ENCODE measurements around the gene NAXE.

NAXE gene

DNA sequence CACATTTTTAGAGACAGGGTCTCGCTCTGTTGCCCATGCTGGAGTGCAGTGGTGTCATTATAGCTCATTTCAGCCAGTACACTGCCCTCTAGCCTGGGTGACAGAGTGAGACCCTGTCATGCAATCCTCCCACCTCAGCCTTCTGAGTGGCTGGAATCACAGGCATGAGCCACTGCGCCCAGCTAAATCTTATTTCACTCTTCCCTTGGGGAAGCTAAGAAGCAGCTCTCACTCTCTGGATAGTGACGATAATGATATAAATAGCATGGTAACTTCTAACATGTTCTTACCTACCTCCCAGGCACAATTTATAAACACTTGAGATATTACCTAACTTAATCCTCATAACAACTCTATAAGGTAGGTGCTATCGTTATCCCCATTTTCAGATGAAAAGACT lies 44.1 kb upstream of the NAXE start:
- no CpG with 5 or more reads among the region's 4 CpGs for WGBS, 2 donors (ENCODE audit: extremely low coverage in 2 of 2, insufficient read length in 2 of 2, insufficient replicate concordance in 1 of 2)
- H3K79me1 ChIP-seq (ENCODE audit: low read depth, low read length) = no peaks in the 10 kb centered on the region
- H4K91ac ChIP-seq (ENCODE audit: low read depth, low read length, poor library complexity) = no peak overlapping the region
- H2BK5ac ChIP-seq (ENCODE audit: low read length) = no peak overlapping the region
- H2AFZ ChIP-seq (ENCODE audit: low read length) = no peak overlapping the region
- H3K4me1 ChIP-seq (ENCODE audit: control insufficient read depth in 2 of 2, insufficient read depth in 1 of 2, low read depth in 1 of 2, low read length in 2 of 2) = no peaks in the 10 kb centered on the region
- H3K27ac ChIP-seq (replicated peaks; ENCODE audit: low read length) = no peak overlapping the region
- no peak overlapping the region for H3K23ac ChIP-seq (ENCODE audit: low read depth, low read length, poor library complexity)
- no peak overlapping the region for H2BK15ac ChIP-seq (ENCODE audit: low read length)
- no peak overlapping the region for H3K4ac ChIP-seq (ENCODE audit: low read length)
- H3K4me3 ChIP-seq (ENCODE audit: low read length in 2 of 2) = no peak overlapping the region
- H3K9ac ChIP-seq (ENCODE audit: low read depth, low read length, poor library complexity) = no peak overlapping the region
- no peak for DNase-seq (ENCODE audit: low spot score)
- H3K36me3 ChIP-seq (replicated peaks in 1 of 2; ENCODE audit: control insufficient read depth in 2 of 2, insufficient read depth in 2 of 2, low read length in 2 of 2) = peaks cover 49 to 98% of the 10 kb centered on the region in 2 donors
- H3K4me2 ChIP-seq (ENCODE audit: insufficient read depth, low read length, poor library complexity, severe bottlenecking) = no peak overlapping the region
- no peaks in the 10 kb centered on the region for H3K27me3 ChIP-seq (ENCODE audit: control insufficient read depth in 3 of 3, insufficient read depth in 3 of 3, low read depth in 1 of 3, low read length in 3 of 3)
- no peak overlapping the region for H2BK120ac ChIP-seq (ENCODE audit: low read depth, low read length)
- H3K9me3 ChIP-seq (replicated peaks in 1 of 2; ENCODE audit: control insufficient read depth in 2 of 2, insufficient read depth in 1 of 2, low read depth in 1 of 2, low read length in 2 of 2) = no peaks in the 10 kb centered on the region
- no peak overlapping the region for H2AK5ac ChIP-seq (ENCODE audit: low read depth, low read length)
- no peak overlapping the region for H3K14ac ChIP-seq (ENCODE audit: low read length)
- H3K18ac ChIP-seq (ENCODE audit: low read length) = no peak overlapping the region
- H2BK12ac ChIP-seq (ENCODE audit: low read length) = no peak overlapping the region
- no peak overlapping the region for H4K8ac ChIP-seq (ENCODE audit: low read depth, low read length)

DNA sequence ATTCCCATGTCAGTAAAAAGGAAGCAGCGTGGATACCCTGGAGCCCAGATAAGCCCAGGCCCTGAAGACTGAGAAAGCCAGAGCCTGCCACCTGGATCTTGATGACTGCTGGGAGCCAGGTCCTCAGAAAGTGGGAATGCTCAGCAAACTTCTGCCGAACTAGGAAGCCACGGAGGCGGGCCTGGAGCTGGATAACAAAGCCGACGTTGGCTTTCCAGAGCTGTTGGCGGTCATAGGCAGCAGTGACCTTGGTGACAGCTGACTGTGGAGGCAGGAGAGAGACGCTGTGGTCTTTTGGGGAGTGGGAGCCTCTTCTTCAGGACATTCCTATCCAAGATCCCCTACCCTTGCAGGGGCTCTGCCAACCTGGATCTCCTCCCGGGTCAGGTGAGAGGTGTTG lies 43.6 kb upstream of the NAXE start:
- Histone ChIP-seq H3K27ac (replicated peaks; ENCODE audit: low read length) (no peak overlapping the region), H3K23ac (ENCODE audit: low read depth, low read length, poor library complexity) (no peak overlapping the region), H2AK5ac (ENCODE audit: low read depth, low read length) (no peak overlapping the region), H2AFZ (ENCODE audit: low read length) (no peak overlapping the region), H3K4me3 (ENCODE audit: low read length in 2 of 2) (no peak overlapping the region), H3K36me3 (replicated peaks in 1 of 2; ENCODE audit: control insufficient read depth in 2 of 2, insufficient read depth in 2 of 2, low read length in 2 of 2) (peaks cover 49 to 97% of the 10 kb centered on the region in 2 donors), H3K27me3 (ENCODE audit: control insufficient read depth in 3 of 3, insufficient read depth in 3 of 3, low read depth in 1 of 3, low read length in 3 of 3) (no peaks in the 10 kb centered on the region), H3K4ac (ENCODE audit: low read length) (no peak overlapping the region), H3K14ac (ENCODE audit: low read length) (no peak overlapping the region), H2BK5ac (ENCODE audit: low read length) (no peak overlapping the region), H3K9me3 (replicated peaks in 1 of 2; ENCODE audit: control insufficient read depth in 2 of 2, insufficient read depth in 1 of 2, low read depth in 1 of 2, low read length in 2 of 2) (no peaks in the 10 kb centered on the region), H3K4me1 (ENCODE audit: control insufficient read depth in 2 of 2, insufficient read depth in 1 of 2, low read depth in 1 of 2, low read length in 2 of 2) (no peaks in the 10 kb centered on the region), H2BK120ac (ENCODE audit: low read depth, low read length) (no peak overlapping the region), H2BK15ac (ENCODE audit: low read length) (no peak overlapping the region), H2BK12ac (ENCODE audit: low read length) (no peak overlapping the region), H3K4me2 (ENCODE audit: insufficient read depth, low read length, poor library complexity, severe bottlenecking) (no peak overlapping the region), H4K8ac (ENCODE audit: low read depth, low read length) (no peak overlapping the region), H3K9ac (ENCODE audit: low read depth, low read length, poor library complexity) (no peak overlapping the region), H4K91ac (ENCODE audit: low read depth, low read length, poor library complexity) (no peak overlapping the region), H3K18ac (ENCODE audit: low read length) (no peak overlapping the region), H3K79me1 (ENCODE audit: low read depth, low read length) (no peaks in the 10 kb centered on the region)
- no peak for DNase-seq (ENCODE audit: low spot score)
- no CpG with 5 or more reads among the region's 9 CpGs for WGBS, 2 donors (ENCODE audit: extremely low coverage in 2 of 2, insufficient read length in 2 of 2, insufficient replicate concordance in 1 of 2)

DNA sequence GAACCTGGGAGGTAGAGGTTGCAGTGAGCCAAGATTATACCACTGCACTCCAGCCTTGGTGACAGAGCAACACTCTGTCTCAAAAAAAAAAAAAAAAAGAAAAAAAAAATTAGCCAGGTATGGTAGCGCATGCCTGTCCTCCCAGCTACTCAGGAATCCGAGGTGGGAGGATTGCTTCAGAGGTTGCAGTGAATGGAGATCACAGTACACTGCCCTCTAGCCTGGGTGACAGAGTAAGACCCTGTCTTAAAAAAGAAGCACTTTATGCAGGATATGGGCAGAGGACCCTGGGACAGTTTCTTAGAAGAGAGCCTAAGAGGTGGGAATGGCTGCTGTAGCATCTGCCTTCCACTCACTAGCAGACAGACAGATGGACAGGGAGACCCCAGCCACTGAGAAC lies 42.2 kb upstream of the NAXE start:
- Histone ChIP-seq H2BK15ac (ENCODE audit: low read length) (no peak overlapping the region), H2BK12ac (ENCODE audit: low read length) (no peak overlapping the region), H3K4me3 (ENCODE audit: low read length in 2 of 2) (no peak overlapping the region), H3K27me3 (ENCODE audit: control insufficient read depth in 3 of 3, insufficient read depth in 3 of 3, low read depth in 1 of 3, low read length in 3 of 3) (no peaks in the 10 kb centered on the region), H3K23ac (ENCODE audit: low read depth, low read length, poor library complexity) (no peak overlapping the region), H3K14ac (ENCODE audit: low read length) (no peak overlapping the region), H4K8ac (ENCODE audit: low read depth, low read length) (no peak overlapping the region), H3K18ac (ENCODE audit: low read length) (no peak overlapping the region), H2BK5ac (ENCODE audit: low read length) (no peak overlapping the region), H3K36me3 (replicated peaks in 1 of 2; ENCODE audit: control insufficient read depth in 2 of 2, insufficient read depth in 2 of 2, low read length in 2 of 2) (peaks cover 52 to 96% of the 10 kb centered on the region in 2 donors), H3K27ac (replicated peaks; ENCODE audit: low read length) (no peak overlapping the region), H3K4me1 (ENCODE audit: control insufficient read depth in 2 of 2, insufficient read depth in 1 of 2, low read depth in 1 of 2, low read length in 2 of 2) (no peaks in the 10 kb centered on the region), H3K4me2 (ENCODE audit: insufficient read depth, low read length, poor library complexity, severe bottlenecking) (no peak overlapping the region), H4K91ac (ENCODE audit: low read depth, low read length, poor library complexity) (no peak overlapping the region), H3K9me3 (replicated peaks in 1 of 2; ENCODE audit: control insufficient read depth in 2 of 2, insufficient read depth in 1 of 2, low read depth in 1 of 2, low read length in 2 of 2) (no peaks in the 10 kb centered on the region), H2AK5ac (ENCODE audit: low read depth, low read length) (no peak overlapping the region), H3K79me1 (ENCODE audit: low read depth, low read length) (no peaks in the 10 kb centered on the region), H2AFZ (ENCODE audit: low read length) (no peak overlapping the region), H3K9ac (ENCODE audit: low read depth, low read length, poor library complexity) (no peak overlapping the region), H3K4ac (ENCODE audit: low read length) (no peak overlapping the region), H2BK120ac (ENCODE audit: low read depth, low read length) (no peak overlapping the region)
- no CpG with 5 or more reads among the region's 2 CpGs for WGBS, 2 donors (ENCODE audit: extremely low coverage in 2 of 2, insufficient read length in 2 of 2, insufficient replicate concordance in 1 of 2)
- DNase-seq (ENCODE audit: low spot score) = no peak

DNA sequence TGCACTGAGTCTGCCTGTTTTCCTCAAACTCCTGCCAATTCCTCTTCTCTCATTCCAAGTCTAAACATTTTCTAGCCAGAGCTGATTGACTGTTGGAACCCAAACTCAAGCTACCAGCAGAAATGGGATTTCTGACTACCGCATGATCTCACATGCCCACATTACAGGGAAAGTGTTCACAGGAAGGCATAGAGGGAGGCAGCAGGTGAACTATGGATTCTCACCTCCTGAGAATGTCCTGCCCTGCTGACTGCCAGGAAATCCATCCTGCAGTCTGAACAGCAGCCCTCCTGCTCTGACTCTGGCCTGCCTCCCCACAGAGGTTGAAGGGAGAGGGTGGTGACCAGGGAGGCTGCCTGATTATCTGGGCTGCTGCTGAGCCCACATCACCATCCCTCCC lies 41.7 kb upstream of the NAXE start:
- DNase-seq (ENCODE audit: low spot score) = no peak
- H3K9me3 ChIP-seq (replicated peaks in 1 of 2; ENCODE audit: control insufficient read depth in 2 of 2, insufficient read depth in 1 of 2, low read depth in 1 of 2, low read length in 2 of 2) = no peaks in the 10 kb centered on the region

More for the DNA sequence above, 41.7 kb upstream of the NAXE start:
- peaks cover 52 to 96% of the 10 kb centered on the region in 2 donors for H3K36me3 ChIP-seq (replicated peaks in 1 of 2; ENCODE audit: control insufficient read depth in 2 of 2, insufficient read depth in 2 of 2, low read length in 2 of 2)
- no peak overlapping the region for H3K9ac ChIP-seq (ENCODE audit: low read depth, low read length, poor library complexity)
- H3K4me3 ChIP-seq (ENCODE audit: low read length in 2 of 2) = no peak overlapping the region
- no peak overlapping the region for H2BK12ac ChIP-seq (ENCODE audit: low read length)
- H3K4me1 ChIP-seq (ENCODE audit: control insufficient read depth in 2 of 2, insufficient read depth in 1 of 2, low read depth in 1 of 2, low read length in 2 of 2) = no peaks in the 10 kb centered on the region
- no peak overlapping the region for H3K4me2 ChIP-seq (ENCODE audit: insufficient read depth, low read length, poor library complexity, severe bottlenecking)
- H3K18ac ChIP-seq (ENCODE audit: low read length) = no peak overlapping the region
- no peak overlapping the region for H2AFZ ChIP-seq (ENCODE audit: low read length)
- H3K23ac ChIP-seq (ENCODE audit: low read depth, low read length, poor library complexity) = peak overlapping the region; percentile 16
- no peak overlapping the region for H3K14ac ChIP-seq (ENCODE audit: low read length)
- H3K27me3 ChIP-seq (ENCODE audit: control insufficient read depth in 3 of 3, insufficient read depth in 3 of 3, low read depth in 1 of 3, low read length in 3 of 3) = no peaks in the 10 kb centered on the region
- no CpG with 5 or more reads among the region's 1 CpG for WGBS, 2 donors (ENCODE audit: extremely low coverage in 2 of 2, insufficient read length in 2 of 2, insufficient replicate concordance in 1 of 2)
- H2BK15ac ChIP-seq (ENCODE audit: low read length) = no peak overlapping the region
- no peak overlapping the region for H3K27ac ChIP-seq (replicated peaks; ENCODE audit: low read length)
- no peak overlapping the region for H2BK5ac ChIP-seq (ENCODE audit: low read length)
- no peak overlapping the region for H2BK120ac ChIP-seq (ENCODE audit: low read depth, low read length)
- no peak overlapping the region for H2AK5ac ChIP-seq (ENCODE audit: low read depth, low read length)
- H3K4ac ChIP-seq (ENCODE audit: low read length) = no peak overlapping the region
- no peak overlapping the region for H4K91ac ChIP-seq (ENCODE audit: low read depth, low read length, poor library complexity)
- no peak overlapping the region for H4K8ac ChIP-seq (ENCODE audit: low read depth, low read length)
- no peaks in the 10 kb centered on the region for H3K79me1 ChIP-seq (ENCODE audit: low read depth, low read length)

All from neuronal stem cell (in vitro differentiated cells).